CD4-positive, alpha-beta T cell (primary cell): Measurements from ENCODE around the gene GMPR2. TPM values are rescaled to one million over a fixed set of nuclear protein-coding genes. Genes with fewer than 3 reads are reported as not detected.

Experiments
- ATAC-seq: fragments of 200-7000 bp; cut with Tn5 transposase; one replicate; pipeline ENCODE4 v1.10.0; 2022; ENCODE audit warnings: mild to moderate bottlenecking; ENCODE audit not compliant: poor library complexity
- CTCF ChIA-PET: fragments of 350-600 bp; sonication (Branson Sonifier 250); formaldehyde crosslinking; loops from one replicate; lab custom pipeline; 2021; ENCODE audit warnings: antibody characterized with exemption, inconsistent platforms; lab: Charles Lee
- POLR2A ChIA-PET: fragments of 350-600 bp; sonication (Branson Sonifier 250); formaldehyde crosslinking; loops from one replicate; lab custom pipeline; 2021; ENCODE audit warnings: antibody characterized with exemption, inconsistent platforms; lab: Charles Lee
- DNase-seq, 14 experiments: peaks; one replicate each; pipeline ENCODE4 v3.0.0-alpha.2; 2013 to 2020; ENCODE audit warnings: mixed read lengths in 2 of 14
- H3K27ac ChIP-seq, 2 donors: one replicate each; pipeline versions ENCODE4 v1.5.1 to v1.7.0; 2013; ENCODE audit warnings: low read length in 2 of 2, low read depth in 1 of 2, mild to moderate bottlenecking in 1 of 2
- H3K27me3 ChIP-seq, 2 experiments: 1 replicate in 1 of 2; 2 replicates in 1 of 2; pipeline versions ENCODE4 v1.6.1 to v1.7.0; 2013; ENCODE audit warnings: low read length in 2 of 2, control low read depth in 1 of 2, mild to moderate bottlenecking in 1 of 2, moderate library complexity in 1 of 2; ENCODE audit not compliant: insufficient read depth in 2 of 2, control insufficient read depth in 1 of 2
- H3K36me3 ChIP-seq: one replicate; pipeline ENCODE4 v1.6.1; 2013; ENCODE audit warnings: low read length, control low read depth; ENCODE audit not compliant: insufficient read depth
- H3K4me1 ChIP-seq: one replicate; pipeline ENCODE4 v1.6.1; 2013; ENCODE audit warnings: low read length, control low read depth; ENCODE audit not compliant: insufficient read depth
- H3K4me3 ChIP-seq: one replicate; pipeline ENCODE4 v1.5.1; 2013; ENCODE audit warnings: mild to moderate bottlenecking, low read length, moderate library complexity
- H3K9me3 ChIP-seq, 2 experiments: 1 replicate in 1 of 2; 2 replicates in 1 of 2; pipeline versions ENCODE4 v1.6.1 to v1.7.0; 2013; ENCODE audit warnings: low read length in 2 of 2, mild to moderate bottlenecking in 2 of 2, control low read depth in 1 of 2, moderate library complexity in 1 of 2; ENCODE audit not compliant: control insufficient read depth in 1 of 2, insufficient read depth in 1 of 2
- H3K27ac Mint-ChIP-seq: one replicate; pipeline ENCODE4 v1.8.0; 2020; ENCODE audit warnings: mixed read lengths
- H3K27me3 Mint-ChIP-seq: one replicate; pipeline ENCODE4 v1.8.0; 2021; ENCODE audit warnings: mixed read lengths
- H3K36me3 Mint-ChIP-seq: one replicate; pipeline ENCODE4 v1.8.0; 2021; ENCODE audit warnings: low read depth, mixed read lengths
- H3K4me1 Mint-ChIP-seq: one replicate; pipeline ENCODE4 v1.8.0; 2021; ENCODE audit warnings: low read depth, mixed read lengths
- H3K4me3 Mint-ChIP-seq: one replicate; pipeline ENCODE4 v1.8.0; 2020; ENCODE audit warnings: mild to moderate bottlenecking, mixed read lengths
- H3K9me3 Mint-ChIP-seq: one replicate; pipeline ENCODE4 v1.8.0; 2020; ENCODE audit warnings: mixed read lengths
- CTCF ChIP-seq: fragments of 200-600 bp; IDR thresholded peaks from one replicate; pipeline ENCODE4 v1.8.0; 2022; ENCODE audit warnings: antibody characterized with exemption, mild to moderate bottlenecking
- intact Hi-C, 2 experiments: fragments of 100-400 bp; cut with DNase I in 1 of 2; cut with micrococcal nuclease in 1 of 2; formaldehyde crosslinking; loops; one replicate each; pipeline versions ENCODE4 v1.15.1 to v1.9.0; 2023 to 2025; cut with DNase I, micrococcal nuclease
- total RNA-seq, 174 experiments: library from RNA in 2 of 174; stranded (reverse) in 2 of 174; gene quantifications; one replicate each; pipeline ENCODE4 v1.2.3 and lab custom pipeline; 2021 to 2026

The GMPR2 gene
- total RNA-seq, 2 experiments from 2014 or later, result 22.2 to 24.8 TPM

DNA sequence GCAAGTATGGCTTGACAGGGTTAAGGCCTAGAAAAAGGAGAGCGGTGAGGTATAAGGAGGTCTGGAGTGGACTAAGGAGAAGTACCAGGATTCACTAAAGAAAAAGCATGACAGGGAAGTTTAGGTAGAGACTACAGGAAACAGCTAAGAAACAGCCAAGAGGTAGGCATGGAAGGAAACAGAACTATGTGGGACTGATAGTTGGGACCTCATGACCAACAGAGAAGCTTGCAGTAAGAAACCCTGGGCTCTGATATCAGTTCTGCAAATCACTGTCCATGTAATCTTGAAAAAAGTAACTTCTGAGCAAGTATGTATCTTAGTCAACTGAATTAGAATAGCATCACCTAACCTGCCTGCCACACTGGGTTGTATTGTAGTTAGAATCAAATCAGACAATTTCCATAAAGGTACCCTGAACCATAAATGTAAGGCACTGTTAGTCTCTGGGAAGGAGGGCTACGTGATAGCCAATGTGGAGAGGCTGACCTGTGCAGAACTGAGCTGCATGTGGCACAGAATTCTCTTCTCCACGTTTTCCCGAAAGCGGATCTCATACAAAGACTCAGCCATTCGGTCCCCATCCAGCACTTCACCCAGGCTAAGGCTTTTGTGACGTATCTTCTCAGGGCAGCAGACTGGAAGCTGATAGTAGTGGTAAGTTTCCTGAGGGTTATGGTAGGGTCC is 38.4 kb upstream of the GMPR2 start:
- Histone ChIP-seq H3K4me3 (peak overlapping the region; percentile 93), H3K27me3 (no peaks in the 10 kb centered on the region), H3K27ac (peak overlapping the region; percentile 97 to 99), H3K9me3 (no peaks in the 10 kb centered on the region), H3K4me1 (peaks cover 41% of the 10 kb centered on the region), H3K36me3 (peaks cover 26% of the 10 kb centered on the region)
- Mint-ChIP-seq H3K36me3 (peaks cover 64% of the 10 kb centered on the region), H3K4me3 (peak overlapping the region; percentile 87), H3K9me3 (no peaks in the 10 kb centered on the region), H3K27me3 (no peaks in the 10 kb centered on the region), H3K27ac (peak overlapping the region; percentile 92), H3K4me1 (peaks cover 58% of the 10 kb centered on the region)
- intact Hi-C loops, result loop anchor here in 1 of 2 experiments (2.0 kb wide), 1 partner anchor 58 kb away; the partner anchor contains the start of gene PSME1
- DNase-seq (no peak), ATAC-seq (no peak)
- CTCF ChIA-PET, result interaction anchor here (0.5 to 2.6 kb wide), 6 partner anchors 21 to 113 kb away, joined by 3 to 14 read pairs (median 4); partner anchors contain the start of genes IRF9, MDP1 and TINF2
- POLR2A ChIA-PET, result interaction anchor here (0.7 to 4.0 kb wide), 11 partner anchors 9 to 236 kb away, joined by 3 to 99 read pairs (median 14); partner anchors contain the start of genes CBLN3, CHMP4A, DCAF11 and EMC9
- TF ChIP-seq CTCF, result no peak

GRCh38 chr14:24194873-24195185 is 37.9 kb upstream of the GMPR2 start:
- peaks cover 57% of the 10 kb centered on the region for H3K4me1 Mint-ChIP-seq
- intact Hi-C loops, result loop anchor here (1.0 to 5.0 kb wide), 4 partner anchors 18 to 58 kb away; partner anchors contain the start of genes CHMP4A (in 1 of the 2), GMPR2 (in 1 of the 2), IRF9 (in 1 of the 2) and NEDD8 (in 1 of the 2)
- TF ChIP-seq CTCF, result no peak
- H3K36me3 Mint-ChIP-seq, result peaks cover 65% of the 10 kb centered on the region
- H3K36me3 ChIP-seq, result peaks cover 26% of the 10 kb centered on the region
- DNase-seq (no peak), ATAC-seq (no peak)
- POLR2A ChIA-PET, result interaction anchor here (0.9 to 4.0 kb wide), 15 partner anchors 9 to 236 kb away, joined by 3 to 99 read pairs (median 12); partner anchors contain the start of genes CBLN3, CHMP4A, DCAF11 and DHRS1
- H3K27me3 Mint-ChIP-seq, result no peaks in the 10 kb centered on the region
- no peaks in the 10 kb centered on the region for H3K9me3 Mint-ChIP-seq
- peak overlapping the region; percentile 92 for H3K27ac Mint-ChIP-seq
- peaks cover 37% of the 10 kb centered on the region for H3K4me1 ChIP-seq
- H3K4me3 Mint-ChIP-seq, result peak overlapping the region; percentile 87
- no peaks in the 10 kb centered on the region for H3K27me3 ChIP-seq
- no peaks in the 10 kb centered on the region for H3K9me3 ChIP-seq
- H3K27ac ChIP-seq, result peak overlapping the region; percentile 97 to 99
- CTCF ChIA-PET, result interaction anchor here (0.5 to 2.6 kb wide), 10 partner anchors 8 to 1335 kb away, joined by 3 to 14 read pairs (median 4); partner anchors contain the start of genes CHMP4A, IRF9, MDP1 and TINF2
- H3K4me3 ChIP-seq, result peak overlapping the region; percentile 93

- Mint-ChIP-seq H3K36me3 (peaks cover 63% of the 10 kb centered on the region), H3K4me3 (peak within 1 kb of the TSS; percentile 87), H3K27me3 (no peaks in the 10 kb centered on the region), H3K9me3 (no peaks in the 10 kb centered on the region), H3K4me1 (peaks cover 51% of the 10 kb centered on the region), H3K27ac (peak within 1 kb of the TSS; percentile 92)
- TF ChIP-seq CTCF, result no peak
- intact Hi-C loops, result loop anchor here (1.0 to 5.0 kb wide), 4 partner anchors 18 to 59 kb away; partner anchors contain the start of genes CHMP4A (in 1 of the 2), GMPR2 (in 1 of the 2), IRF9 (in 1 of the 2) and NEDD8 (in 1 of the 2)
- POLR2A ChIA-PET, result interaction anchor here (0.6 to 4.0 kb wide), 33 partner anchors 9 to 936 kb away, joined by 3 to 99 read pairs (median 4); partner anchors contain the start of genes CBLN3, CHMP4A, CIDEB and DCAF11
- H3K4me1 ChIP-seq, result peaks cover 37% of the 10 kb centered on the region
- ATAC-seq (peak; percentile 88), DNase-seq (peak; percentile 78 to 95 (median 86))
- H3K36me3 ChIP-seq, result peaks cover 26% of the 10 kb centered on the region
- no peaks in the 10 kb centered on the region for H3K9me3 ChIP-seq
- peak within 1 kb of the TSS; percentile 93 for H3K4me3 ChIP-seq
- H3K27ac ChIP-seq, result peak within 1 kb of the TSS; percentile 97 to 99
- H3K27me3 ChIP-seq, result no peaks in the 10 kb centered on the region
- CTCF ChIA-PET, result interaction anchor here (0.5 to 2.6 kb wide), 9 partner anchors 8 to 1335 kb away, joined by 3 to 14 read pairs (median 3); partner anchors contain the start of genes CHMP4A, IRF9, MDP1 and TINF2
Measured at GRCh38 chr14:24195186-24196070, 37.3 kb upstream of the GMPR2 start, which contains the start of gene TM9SF1. Gene TM9SF1, minus strand, starts transcription at chr14:24195441. Its CDS starts 422 bp downstream, at chr14:24195019.
